Limb (tissue), 2 donors: ENCODE data around the gene SLC35A5.
"Not testable (repeated sequence)": the region's sequence is repeated elsewhere in the genome, so short reads cannot be mapped to it uniquely, and the experiment has no call there.

Experiments used
- DNase-seq, 2 donors: peaks; one replicate each; pipeline ENCODE4 v3.0.0-alpha.2; 2016; ENCODE audit errors: extremely low spot score in 2 of 2

The SLC35A5 gene, protein sequence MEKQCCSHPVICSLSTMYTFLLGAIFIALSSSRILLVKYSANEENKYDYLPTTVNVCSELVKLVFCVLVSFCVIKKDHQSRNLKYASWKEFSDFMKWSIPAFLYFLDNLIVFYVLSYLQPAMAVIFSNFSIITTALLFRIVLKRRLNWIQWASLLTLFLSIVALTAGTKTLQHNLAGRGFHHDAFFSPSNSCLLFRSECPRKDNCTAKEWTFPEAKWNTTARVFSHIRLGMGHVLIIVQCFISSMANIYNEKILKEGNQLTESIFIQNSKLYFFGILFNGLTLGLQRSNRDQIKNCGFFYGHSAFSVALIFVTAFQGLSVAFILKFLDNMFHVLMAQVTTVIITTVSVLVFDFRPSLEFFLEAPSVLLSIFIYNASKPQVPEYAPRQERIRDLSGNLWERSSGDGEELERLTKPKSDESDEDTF

DNA sequence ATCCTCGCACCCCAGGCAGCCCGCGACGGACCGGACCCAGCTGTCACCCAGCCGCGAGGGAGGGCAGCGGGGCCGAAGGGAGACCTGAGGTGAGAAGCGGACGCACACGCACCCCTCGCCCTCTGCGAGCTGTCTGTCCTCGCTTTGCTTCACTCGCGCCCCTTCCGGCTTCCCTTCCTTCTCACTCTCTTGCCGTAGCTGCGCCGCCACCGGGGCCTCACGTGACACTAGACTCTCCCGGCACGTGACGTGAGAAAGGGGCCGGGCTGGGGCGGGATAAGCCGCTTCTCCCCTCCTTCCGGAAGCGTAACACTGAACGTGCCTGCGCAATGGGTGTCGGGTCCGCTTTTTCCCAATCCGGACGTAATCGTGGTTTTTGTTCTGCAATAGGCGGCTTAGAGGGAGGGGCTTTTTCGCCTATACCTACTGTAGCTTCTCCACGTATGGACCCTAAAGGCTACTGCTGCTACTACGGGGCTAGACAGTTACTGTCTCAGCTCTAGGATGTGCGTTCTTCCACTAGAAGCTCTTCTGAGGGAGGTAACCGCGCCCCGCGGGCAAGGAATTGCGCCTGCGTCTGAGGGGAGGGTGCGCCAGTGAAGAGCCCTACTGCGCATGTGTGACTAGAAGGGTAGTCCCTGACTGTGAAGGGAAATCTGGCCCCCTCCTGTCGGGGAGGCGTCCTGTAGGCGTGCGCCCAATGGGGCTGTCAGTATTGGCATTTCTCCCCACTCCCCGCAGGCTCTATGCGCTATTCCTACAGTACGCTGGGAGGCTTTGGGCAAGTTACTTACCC, at the start of gene SLC35A5, which contains the start of gene ATG3:
Gene SLC35A5, plus strand, starts transcription at position 312 of the 796 bp plus-strand sequence. CDS start 1,359 bp downstream, outside the sequence.
Gene ATG3, minus strand, starts transcription at position 229 of the 796 bp plus-strand sequence. CDS start 434 bp downstream, outside the sequence.
- peak; percentile 98 to 100 for DNase-seq

DNA sequence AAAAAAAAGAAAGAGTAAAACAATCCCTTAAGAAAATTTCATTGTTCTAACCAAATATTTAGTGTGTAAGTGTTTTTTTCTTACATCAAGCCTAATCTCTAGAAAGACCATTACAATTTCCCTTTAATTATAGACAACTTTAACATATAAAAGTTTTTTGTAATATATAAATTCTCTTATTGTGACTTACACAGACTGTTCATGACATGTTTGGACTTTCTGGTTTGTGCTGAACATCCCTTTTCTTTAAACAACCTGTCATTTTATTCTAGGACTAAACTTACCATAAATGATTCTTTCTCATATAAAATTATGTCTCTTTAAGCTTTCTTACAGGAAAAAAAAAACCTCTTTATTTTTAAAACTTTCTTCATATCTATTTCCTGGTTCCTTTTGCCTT, 49.5 kb upstream of the SLC35A5 start:
- DNase-seq, result no peak

DNA sequence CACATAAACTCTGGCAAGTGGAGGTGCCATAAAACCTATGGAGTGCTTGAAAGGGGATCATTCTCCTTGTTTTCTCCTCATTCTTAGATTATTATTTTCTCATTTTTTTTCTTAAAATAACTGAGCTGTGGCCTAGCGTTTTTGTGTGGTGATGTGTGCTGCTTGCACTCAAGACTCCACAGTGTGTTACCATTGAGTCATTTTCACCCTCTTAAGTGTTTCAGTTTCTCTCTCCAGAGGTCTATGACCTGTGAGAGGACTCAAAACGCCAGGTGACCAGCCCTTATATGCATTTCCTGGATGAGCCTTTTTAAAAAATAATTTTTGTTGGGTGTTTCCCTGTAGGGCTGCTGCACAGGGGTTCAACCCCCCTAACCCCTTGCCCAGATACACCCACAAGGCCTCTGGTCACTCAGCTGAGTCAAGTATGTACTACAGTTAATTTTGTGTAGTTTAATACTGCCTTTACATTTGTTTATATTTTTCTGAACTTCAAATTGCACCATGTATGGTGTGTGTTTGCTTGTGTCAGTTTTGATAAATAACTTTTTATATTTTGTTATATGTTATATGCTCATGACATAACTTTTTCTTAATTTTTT, 47.2 kb upstream of the SLC35A5 start:
- DNase-seq, result no peak

DNA sequence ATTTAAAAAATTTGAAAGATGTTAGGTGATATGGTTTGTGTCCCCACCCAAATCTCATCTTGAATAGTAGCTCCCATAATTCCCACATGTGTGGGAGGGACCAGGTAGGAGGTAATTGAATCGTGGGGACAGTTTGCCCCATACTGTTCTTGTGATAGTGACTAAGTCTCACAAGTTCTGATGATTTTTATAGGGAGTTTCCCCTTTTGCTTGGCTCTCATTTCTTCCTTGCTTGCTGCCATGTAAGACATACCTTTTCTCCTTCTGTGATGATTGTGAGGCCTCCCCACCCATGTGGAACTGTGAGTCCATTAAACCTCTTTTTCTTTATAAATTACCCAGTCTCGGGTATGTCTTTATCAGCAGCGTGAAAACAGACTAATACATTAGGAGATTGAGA, 42.9 kb upstream of the SLC35A5 start:
- DNase-seq, result not testable (repeated sequence)

GRCh38 chr3:112519424-112520001, 42.3 kb upstream of the SLC35A5 start:
- peak in 1 of 2 donors; percentile 82 for DNase-seq

GRCh38 chr3:112524127-112524526, 37.7 kb upstream of the SLC35A5 start:
- not testable (repeated sequence) for DNase-seq

DNA sequence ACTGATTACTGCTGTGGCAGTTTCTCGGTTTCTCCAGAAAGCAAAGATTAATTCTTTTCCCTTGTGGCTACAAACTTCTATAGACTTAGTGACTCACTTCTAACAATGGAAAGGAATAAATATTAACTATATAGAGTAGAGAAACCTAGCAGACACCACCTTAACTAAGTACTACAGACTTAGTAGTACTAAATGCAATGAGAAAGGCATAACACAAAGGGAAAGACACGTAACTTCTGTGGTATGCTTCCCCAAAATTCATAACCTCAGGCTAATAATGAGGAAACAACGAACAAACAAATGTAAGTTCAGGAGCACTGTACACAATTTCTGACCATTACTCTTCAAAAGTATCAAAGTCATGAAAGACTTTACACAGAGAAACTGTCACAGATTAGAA, 31.3 kb upstream of the SLC35A5 start:
- DNase-seq, result no peak

DNA sequence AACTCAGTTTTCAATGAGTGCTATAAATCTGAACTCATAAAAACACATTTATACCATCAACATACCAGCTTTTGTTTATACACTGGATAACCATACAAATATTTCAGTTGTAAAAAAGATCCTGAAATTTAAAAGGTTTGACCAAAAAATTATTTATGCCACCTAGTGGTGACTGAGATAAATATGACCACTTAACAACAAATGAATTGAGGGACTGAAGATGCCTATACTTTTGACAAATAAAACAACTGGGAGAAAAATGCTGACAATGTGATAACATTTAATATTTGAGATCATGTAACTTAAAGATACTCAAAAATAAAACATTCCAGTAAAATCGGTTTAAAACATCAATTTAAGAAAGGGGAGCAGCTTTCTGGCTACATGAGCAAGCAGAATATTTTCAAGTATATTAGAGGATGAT, 30.5 kb upstream of the SLC35A5 start:
- peak in 1 of 2 donors; percentile 28 for DNase-seq

DNA sequence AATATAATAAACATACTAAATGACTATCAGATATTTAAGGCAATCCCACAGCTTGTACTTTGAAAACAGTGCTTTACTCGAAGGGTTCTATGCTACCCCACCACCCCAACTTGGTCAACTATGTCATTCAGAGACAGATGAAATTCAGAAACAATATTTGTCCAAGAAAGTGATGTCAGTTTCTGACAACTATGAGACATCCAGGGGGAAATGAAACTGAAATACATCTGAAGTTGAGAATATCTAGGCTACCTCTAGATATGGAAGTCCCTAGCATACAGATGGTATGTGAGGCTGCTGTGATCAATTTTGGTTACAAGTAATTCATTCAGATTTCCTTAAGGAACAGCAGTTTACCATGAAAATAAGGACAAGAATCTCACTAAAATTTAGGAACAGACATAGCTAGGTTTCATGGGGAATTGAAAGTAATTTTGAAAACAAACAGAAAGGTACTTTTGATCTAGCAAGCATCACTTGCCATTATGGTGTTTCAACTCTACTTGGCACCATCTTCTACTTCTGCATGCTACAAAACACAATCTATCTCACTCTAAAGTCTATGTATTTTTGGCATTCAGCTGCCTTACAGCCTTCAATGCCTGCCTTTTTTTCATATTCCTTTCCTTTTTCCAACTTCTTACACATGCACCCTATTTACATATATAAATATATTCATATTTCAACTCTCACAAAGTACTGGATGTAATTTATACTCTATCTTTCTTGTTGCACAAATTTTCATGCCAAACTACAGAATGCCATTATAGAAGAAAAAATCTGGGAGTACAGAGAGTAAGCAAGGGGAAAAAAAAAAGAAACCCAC, 21.8 kb upstream of the SLC35A5 start:
- no peak for DNase-seq

- no peak for DNase-seq
Observed at GRCh38 chr3:112546216-112546759, 15.6 kb upstream of the SLC35A5 start.

DNA sequence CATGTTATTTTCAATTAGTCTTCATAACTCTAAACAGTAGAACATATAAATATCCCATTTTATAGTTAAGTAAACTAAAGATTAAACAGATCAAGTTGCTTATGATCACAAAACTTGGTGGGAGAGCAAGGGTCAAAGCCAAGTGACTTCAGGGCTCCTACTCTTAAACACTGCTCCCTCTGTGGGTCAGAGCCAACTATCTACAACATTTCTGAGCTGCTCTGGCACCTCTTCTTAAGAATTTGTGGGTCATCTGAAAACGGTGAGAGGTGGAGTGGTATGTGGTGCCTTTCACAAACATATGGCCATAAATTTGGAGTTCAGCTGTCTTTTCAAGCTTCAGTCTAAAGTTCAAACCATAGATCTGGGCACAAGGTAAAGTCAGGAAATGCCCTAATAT, 11.0 kb upstream of the SLC35A5 start:
- DNase-seq, result no peak

DNA sequence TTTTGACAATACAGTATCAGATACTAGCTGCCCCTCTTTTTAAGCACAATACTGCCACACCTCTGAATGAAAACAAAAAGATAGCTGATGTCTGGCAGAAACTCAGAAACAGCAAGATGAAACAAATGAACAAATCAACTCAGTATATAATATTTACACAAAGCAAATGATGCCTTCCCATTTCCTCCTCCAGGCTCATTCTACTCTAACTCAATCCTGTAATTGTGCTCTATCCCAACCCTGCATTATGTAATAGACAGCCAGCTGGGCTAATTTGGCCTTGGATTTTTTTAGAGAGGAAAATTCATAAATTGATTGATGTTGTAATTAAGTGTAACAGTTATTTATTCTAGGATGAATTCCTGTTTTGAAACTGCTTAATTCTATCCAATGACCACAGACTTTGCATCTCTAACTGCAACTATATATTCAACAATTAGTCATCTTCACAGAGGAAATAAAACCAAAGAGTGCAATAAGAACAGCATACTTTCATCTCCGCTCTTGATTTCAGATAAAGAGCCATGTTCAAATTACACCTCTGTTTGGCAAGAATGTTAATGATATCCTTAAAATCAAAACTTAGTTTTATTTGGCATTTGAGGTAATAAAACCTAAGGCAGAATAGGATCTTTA, 6.2 kb upstream of the SLC35A5 start:
- no peak for DNase-seq

DNA sequence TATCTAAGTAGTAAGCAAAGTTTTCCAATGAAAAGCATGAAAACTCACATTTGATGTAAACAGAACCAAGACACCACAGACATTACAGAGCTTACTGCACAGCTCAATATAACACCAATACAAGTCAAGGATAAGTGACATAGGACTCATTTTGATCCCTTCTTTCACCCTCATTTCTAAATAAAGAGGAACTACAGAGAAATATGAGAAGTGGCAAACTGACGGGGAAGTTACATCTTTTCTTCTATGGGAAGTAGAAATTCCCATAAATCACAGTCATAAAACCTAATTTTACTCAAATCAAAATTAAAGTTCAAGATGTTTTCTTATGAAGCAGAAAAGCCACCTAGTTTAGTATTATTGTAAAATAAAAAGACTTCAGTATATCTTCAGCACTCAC, 3.9 kb upstream of the SLC35A5 start:
- no peak for DNase-seq

GRCh38 chr3:112560307-112560706, 1.5 kb upstream of the SLC35A5 start:
- DNase-seq, result no peak

DNA sequence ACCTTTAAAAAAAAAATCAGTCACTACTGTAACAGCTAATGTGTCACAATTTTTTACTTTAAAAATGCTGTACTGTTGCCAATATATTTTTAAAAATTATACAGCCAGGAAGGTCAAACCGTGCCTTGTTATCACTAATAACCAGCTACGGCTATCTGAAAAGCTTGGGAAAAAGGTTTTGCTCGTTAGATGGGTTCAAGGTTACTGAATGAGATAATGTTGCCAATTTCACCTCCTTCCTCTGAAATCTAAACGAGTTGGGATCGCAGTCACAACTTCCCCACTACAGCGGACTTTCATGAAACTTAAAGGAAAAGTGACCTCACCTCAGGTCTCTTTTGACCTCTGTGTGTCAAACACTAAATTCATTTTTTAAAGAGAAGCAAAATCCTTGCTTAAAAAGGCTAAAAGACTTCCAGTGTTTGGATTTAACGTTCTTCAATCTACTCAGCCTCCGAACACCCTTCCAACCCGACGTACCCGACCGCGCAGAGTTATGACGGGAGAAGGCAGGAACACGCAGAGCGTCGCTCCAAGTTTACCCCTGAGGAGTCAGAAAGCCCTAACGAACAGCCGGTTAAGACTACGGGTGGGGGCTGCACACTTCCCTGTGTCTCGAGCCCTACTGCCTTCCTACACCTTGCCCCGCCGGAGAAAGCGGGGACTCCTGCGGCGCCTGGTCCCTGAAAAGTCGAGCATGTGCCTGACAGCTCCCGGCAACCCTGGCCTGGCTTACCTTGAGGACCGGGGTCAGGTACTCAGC, 943 bp upstream of the SLC35A5 start:
- DNase-seq, result peak; percentile 57 to 79

DNA sequence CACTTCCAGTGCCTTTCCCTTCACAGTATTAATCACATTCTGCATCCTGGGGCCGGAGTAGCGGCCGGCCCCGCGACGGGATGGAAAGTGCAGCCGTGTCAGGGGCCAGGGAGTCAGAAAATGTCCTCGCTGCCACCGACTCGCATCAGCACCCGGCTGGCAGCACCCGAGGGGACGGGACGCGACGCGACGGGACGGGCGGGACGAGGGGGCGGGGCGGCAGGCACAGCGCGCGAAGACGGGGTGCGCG, 436 bp upstream of the SLC35A5 start:
- no peak for DNase-seq

- not testable (repeated sequence) for DNase-seq
Observed at GRCh38 chr3:112564247-112564939, 2.5 kb downstream of the SLC35A5 start.

- DNase-seq, result no peak
Observed at GRCh38 chr3:112564940-112565305, 3.1 kb downstream of the SLC35A5 start.

DNA sequence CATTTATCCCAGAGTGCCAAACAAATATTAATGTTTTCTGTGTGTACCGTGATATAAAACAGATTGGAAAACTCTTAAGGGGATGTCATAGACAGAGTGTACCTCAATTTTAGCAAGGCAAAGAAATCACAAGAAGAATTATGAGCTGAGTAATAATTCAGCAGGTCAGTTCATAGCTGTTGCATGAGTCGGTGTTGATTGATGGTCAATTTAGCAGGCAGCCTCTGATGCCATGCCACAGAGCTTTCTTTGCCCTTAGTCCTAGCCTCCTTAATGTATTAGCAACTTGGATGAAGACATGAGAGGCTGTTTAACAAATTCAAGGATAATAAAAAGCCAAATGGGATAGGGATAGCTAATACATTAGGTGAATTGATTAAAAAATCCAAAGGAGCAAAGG, 6.8 kb downstream of the SLC35A5 start:
- DNase-seq, result no peak
